MM.1S (cell line): Measurements from ENCODE around the gene TTC17.

Experiments
- CTCF ChIP-seq: fragments of 300-600 bp; sonication (generic); IDR thresholded peaks from 2 replicates; pipeline ENCODE4 v1.5.1; 2016; ENCODE audit warnings: antibody characterized with exemption, low read length, mixed read lengths
- EZH2phosphoT487 ChIP-seq: fragments of 300-600 bp; sonication (generic); IDR thresholded peaks from 2 replicates; pipeline ENCODE4 v1.6.1; 2018; ENCODE audit warnings: antibody characterized with exemption, low read length

- TF ChIP-seq CTCF (peak; percentile 71), EZH2phosphoT487 (no peak)
Measured at GRCh38 chr11:43311791-43312607, 46.7 kb upstream of the TTC17 start, which contains the start of gene API5.
